ENCODE results near the gene KREMEN2.

Gene KREMEN2

GRCh38 chr16:2990891-2991290 is 26.8 kb downstream of the KREMEN2 start:
- Histone ChIP-seq H3K4me1 (ENCODE audit: low read depth, poor library complexity, severe bottlenecking) (no peaks in the 10 kb centered on the region), H3K27me3 (ENCODE audit: insufficient read depth, low read depth) (peaks cover 100% of the 10 kb centered on the region), H2AFZ (ENCODE audit: low read depth) (no peak overlapping the region), H3K4me3 (IDR thresholded peaks at IDR 0.05; ENCODE audit: insufficient read depth, low read depth, low read length) (no peak overlapping the region), H4K20me1 (ENCODE audit: insufficient read depth) (no peaks in the 10 kb centered on the region), H3K9ac (no peak overlapping the region), H3K27ac (no peak overlapping the region), H3K4me2 (no peak overlapping the region), H3K79me2 (ENCODE audit: insufficient read depth, low read depth) (no peaks in the 10 kb centered on the region), H3K36me3 (ENCODE audit: insufficient read depth) (no peaks in the 10 kb centered on the region)
- no peak for TF ChIP-seq CTCF (conservative IDR thresholded peaks at IDR 0.05; ENCODE audit: low read depth, low read length)

- Histone ChIP-seq H3K27me3 (ENCODE audit: insufficient read depth, low read depth) (peaks cover 100% of the 10 kb centered on the region), H3K4me1 (ENCODE audit: low read depth, poor library complexity, severe bottlenecking) (no peaks in the 10 kb centered on the region), H4K20me1 (ENCODE audit: insufficient read depth) (no peaks in the 10 kb centered on the region), H3K36me3 (ENCODE audit: insufficient read depth) (no peaks in the 10 kb centered on the region), H3K79me2 (ENCODE audit: insufficient read depth, low read depth) (no peaks in the 10 kb centered on the region), H3K4me3 (IDR thresholded peaks at IDR 0.05; ENCODE audit: insufficient read depth, low read depth, low read length) (no peak overlapping the region), H3K4me2 (no peak overlapping the region), H3K9ac (no peak overlapping the region), H3K27ac (no peak overlapping the region), H2AFZ (ENCODE audit: low read depth) (no peak overlapping the region)
- TF ChIP-seq CTCF (conservative IDR thresholded peaks at IDR 0.05; ENCODE audit: low read depth, low read length) = no peak
These were observed 27.6 kb downstream of the KREMEN2 start for GRCh38 chr16:2991566-2992261.

GRCh38 chr16:2992383-2993081 is 28.5 kb downstream of the KREMEN2 start:
- no peak overlapping the region for H3K27ac ChIP-seq
- no peak for TF ChIP-seq CTCF (conservative IDR thresholded peaks at IDR 0.05; ENCODE audit: low read depth, low read length)

GRCh38 chr16:2996298-2996697 is 32.2 kb downstream of the KREMEN2 start:
- H3K27me3 ChIP-seq (ENCODE audit: insufficient read depth, low read depth) = peaks cover 100% of the 10 kb centered on the region
- H3K9ac ChIP-seq = no peak overlapping the region
- H3K36me3 ChIP-seq (ENCODE audit: insufficient read depth) = no peaks in the 10 kb centered on the region
- H3K4me3 ChIP-seq (IDR thresholded peaks at IDR 0.05; ENCODE audit: insufficient read depth, low read depth, low read length) = no peak overlapping the region
- no peaks in the 10 kb centered on the region for H4K20me1 ChIP-seq (ENCODE audit: insufficient read depth)
- no peaks in the 10 kb centered on the region for H3K79me2 ChIP-seq (ENCODE audit: insufficient read depth, low read depth)
- H2AFZ ChIP-seq (ENCODE audit: low read depth) = no peak overlapping the region
- no peak overlapping the region for H3K4me2 ChIP-seq
- no peaks in the 10 kb centered on the region for H3K4me1 ChIP-seq (ENCODE audit: low read depth, poor library complexity, severe bottlenecking)
- TF ChIP-seq CTCF (conservative IDR thresholded peaks at IDR 0.05; ENCODE audit: low read depth, low read length) = no peak
- H3K27ac ChIP-seq = no peak overlapping the region

More at GRCh38 chr16:2992383-2993081, 28.5 kb downstream of the KREMEN2 start:
- Histone ChIP-seq H2AFZ (ENCODE audit: low read depth) (no peak overlapping the region), H3K36me3 (ENCODE audit: insufficient read depth) (no peaks in the 10 kb centered on the region), H3K9ac (no peak overlapping the region), H4K20me1 (ENCODE audit: insufficient read depth) (no peaks in the 10 kb centered on the region), H3K4me1 (ENCODE audit: low read depth, poor library complexity, severe bottlenecking) (no peaks in the 10 kb centered on the region), H3K4me2 (no peak overlapping the region), H3K79me2 (ENCODE audit: insufficient read depth, low read depth) (no peaks in the 10 kb centered on the region), H3K4me3 (IDR thresholded peaks at IDR 0.05; ENCODE audit: insufficient read depth, low read depth, low read length) (no peak overlapping the region), H3K27me3 (ENCODE audit: insufficient read depth, low read depth) (peaks cover 100% of the 10 kb centered on the region)
